ENCODE measurements around the gene LPCAT2.

LPCAT2 gene

GRCh38 chr16:55503726-55504550, 4.9 kb upstream of the LPCAT2 start:
- DNase-seq (ENCODE audit: low read depth, low spot score) = no peak

- no peak for DNase-seq (ENCODE audit: low read depth, low spot score)
Measured at GRCh38 chr16:55505333-55506015, 3.4 kb upstream of the LPCAT2 start.

- DNase-seq (ENCODE audit: low read depth, low spot score) = no peak
Measured at GRCh38 chr16:55506083-55506482, 2.8 kb upstream of the LPCAT2 start.

- DNase-seq (ENCODE audit: low read depth, low spot score) = no peak
Measured at GRCh38 chr16:55506708-55507107, 2.2 kb upstream of the LPCAT2 start.

GRCh38 chr16:55508271-55508921, 476 bp upstream of the LPCAT2 start:
- no peak for DNase-seq (ENCODE audit: low read depth, low spot score)

- DNase-seq (ENCODE audit: low read depth, low spot score) = no peak
Measured at GRCh38 chr16:55510185-55510805, 1.4 kb downstream of the LPCAT2 start.

GRCh38 chr16:55512941-55513340, 4.1 kb downstream of the LPCAT2 start:
- DNase-seq (ENCODE audit: low read depth, low spot score) = no peak

- no peak for DNase-seq (ENCODE audit: low read depth, low spot score)
Measured at GRCh38 chr16:55513616-55514015, 4.7 kb downstream of the LPCAT2 start.

- DNase-seq (ENCODE audit: low read depth, low spot score) = no peak
Measured at GRCh38 chr16:55515111-55515510, 6.2 kb downstream of the LPCAT2 start.

- no peak for DNase-seq (ENCODE audit: low read depth, low spot score)
Measured at GRCh38 chr16:55521792-55522191, 12.9 kb downstream of the LPCAT2 start.

- DNase-seq (ENCODE audit: low read depth, low spot score) = no peak
Measured at GRCh38 chr16:55526441-55526840, 17.6 kb downstream of the LPCAT2 start.

- no peak for DNase-seq (ENCODE audit: low read depth, low spot score)
Measured at GRCh38 chr16:55527885-55528284, 19.0 kb downstream of the LPCAT2 start.

- DNase-seq (ENCODE audit: low read depth, low spot score) = no peak
Measured at GRCh38 chr16:55529018-55529417, 20.1 kb downstream of the LPCAT2 start.

- DNase-seq (ENCODE audit: low read depth, low spot score) = no peak
Measured at GRCh38 chr16:55530316-55530856, 21.5 kb downstream of the LPCAT2 start.

- no peak for DNase-seq (ENCODE audit: low read depth, low spot score)
Measured at GRCh38 chr16:55532227-55532626, 23.4 kb downstream of the LPCAT2 start.

- no peak for DNase-seq (ENCODE audit: low read depth, low spot score)
Measured at GRCh38 chr16:55534756-55535155, 25.9 kb downstream of the LPCAT2 start.

GRCh38 chr16:55539049-55539448, 30.2 kb downstream of the LPCAT2 start:
- DNase-seq (ENCODE audit: low read depth, low spot score) = no peak

GRCh38 chr16:55539488-55539887, 30.6 kb downstream of the LPCAT2 start:
- no peak for DNase-seq (ENCODE audit: low read depth, low spot score)

- DNase-seq (ENCODE audit: low read depth, low spot score) = no peak
Measured at GRCh38 chr16:55540221-55540620, 31.3 kb downstream of the LPCAT2 start.

GRCh38 chr16:55542459-55543082, 33.7 kb downstream of the LPCAT2 start:
- no peak for DNase-seq (ENCODE audit: low read depth, low spot score)

GRCh38 chr16:55543472-55543871, 34.6 kb downstream of the LPCAT2 start:
- no peak for DNase-seq (ENCODE audit: low read depth, low spot score)
